IMR-90 (cell line): ENCODE measurements around the gene SBF2. TPM values are rescaled to one million over a fixed set of nuclear protein-coding genes. Genes with fewer than 3 reads are reported as not detected.

Source experiments
- ATAC-seq: fragments of 200-7000 bp; cut with Tn5 transposase; 2 replicates; pipeline ENCODE4 v1.9.1; 2020; ENCODE audit warnings: low read depth, mild to moderate bottlenecking, moderate library complexity
- BruUV-seq: library from RNA; stranded (reverse); fragments of 400-500 nt; replicated peaks from 2 replicates; lab custom pipeline; 2021; lab: Mats Ljungman, UMichigan
- CTCF ChIA-PET: fragments of 300-600 bp; formaldehyde crosslinking; extraction: SDS; loops from one replicate; lab custom pipeline; 2021; ENCODE audit warnings: antibody characterized with exemption; lab: Yijun Ruan, JAX
- POLR2A ChIA-PET: fragments of 300-600 bp; sonication (Branson Sonifier 250); formaldehyde crosslinking; loops from one replicate; lab custom pipeline; 2022; ENCODE audit warnings: antibody characterized with exemption; ENCODE audit not compliant: unreplicated experiment; lab: Charles Lee
- DNase-seq: peaks from one replicate; pipeline ENCODE4 v3.0.0; 2013
- H2AFZ ChIP-seq: replicated peaks from 2 replicates; pipeline ENCODE3; 2013; ENCODE audit warnings: low read length, mild to moderate bottlenecking; ENCODE audit not compliant: poor library complexity
- H2AK5ac ChIP-seq: 2 replicates; pipeline ENCODE4 v1.6.1; 2013; ENCODE audit warnings: low read depth, low read length, inconsistent platforms
- H2AK9ac ChIP-seq: replicated peaks from 2 replicates; pipeline ENCODE3; 2013; ENCODE audit warnings: mild to moderate bottlenecking, low read depth, low read length, moderate library complexity; ENCODE audit not compliant: poor library complexity
- H2BK120ac ChIP-seq: 2 replicates; pipeline ENCODE4 v1.6.1; 2013; ENCODE audit warnings: low read depth, low read length, inconsistent platforms
- H2BK15ac ChIP-seq: 3 replicates; pipeline ENCODE4 v1.6.1; 2013; ENCODE audit warnings: low read depth, low read length, inconsistent platforms
- H2BK20ac ChIP-seq: 2 replicates; pipeline ENCODE4 v1.6.1; 2013; ENCODE audit warnings: low read depth, mild to moderate bottlenecking, inconsistent platforms, low read length, moderate library complexity
- H2BK5ac ChIP-seq: 2 replicates; pipeline ENCODE4 v1.6.1; 2013; ENCODE audit warnings: mild to moderate bottlenecking, low read depth, low read length, inconsistent platforms; ENCODE audit not compliant: poor library complexity, severe bottlenecking
- H3K14ac ChIP-seq: replicated peaks from 2 replicates; pipeline ENCODE4 v1.6.1; 2013; ENCODE audit warnings: low read depth, low read length, inconsistent platforms
- H3K18ac ChIP-seq: 2 replicates; pipeline ENCODE4 v1.6.1; 2013; ENCODE audit warnings: low read depth, low read length, control low read depth
- H3K23ac ChIP-seq: 2 replicates; pipeline ENCODE4 v1.6.1; 2013; ENCODE audit warnings: low read depth, low read length, inconsistent platforms
- H3K27ac ChIP-seq: 2 replicates; pipeline ENCODE4 v1.5.1; 2013; ENCODE audit warnings: mild to moderate bottlenecking, control low read depth, low read length; ENCODE audit not compliant: insufficient read depth
- H3K27me3 ChIP-seq: 2 replicates; pipeline ENCODE4 v1.6.1; 2013; ENCODE audit warnings: low read length; ENCODE audit not compliant: control insufficient read depth, insufficient read depth
- H3K36me3 ChIP-seq: 2 replicates; pipeline ENCODE4 v1.6.1; 2013; ENCODE audit warnings: low read length, mixed read lengths; ENCODE audit not compliant: control insufficient read depth, insufficient read depth
- H3K4ac ChIP-seq: 2 replicates; pipeline ENCODE4 v1.6.1; 2013; ENCODE audit warnings: low read depth, low read length, inconsistent platforms
- H3K4me1 ChIP-seq: 2 replicates; pipeline ENCODE4 v1.6.1; 2013; ENCODE audit warnings: low read length, mixed read lengths; ENCODE audit not compliant: control insufficient read depth, insufficient read depth
- H3K4me2 ChIP-seq: 2 replicates; pipeline ENCODE4 v1.6.1; 2013; ENCODE audit warnings: low read depth, mild to moderate bottlenecking, control low read depth, low read length, moderate library complexity
- H3K4me3 ChIP-seq: 2 replicates; pipeline ENCODE4 v1.5.1; 2013; ENCODE audit warnings: low read depth, mild to moderate bottlenecking, control low read depth, low read length, moderate library complexity; ENCODE audit not compliant: insufficient read depth
- H3K56ac ChIP-seq: 2 replicates; pipeline ENCODE4 v1.6.1; 2013; ENCODE audit warnings: low read length, inconsistent platforms; ENCODE audit not compliant: insufficient read depth; ENCODE audit errors: extremely low read depth
- H3K79me1 ChIP-seq, 2 experiments: 2 replicates each; pipeline ENCODE4 v1.6.1; 2013; ENCODE audit warnings: low read length in 2 of 2, inconsistent platforms in 1 of 2, low read depth in 1 of 2
- H3K9ac ChIP-seq: 2 replicates; pipeline ENCODE4 v1.6.1; 2013; ENCODE audit warnings: low read depth, low read length, control low read depth
- H3K9me1 ChIP-seq: 2 replicates; pipeline ENCODE4 v1.6.1; 2013; ENCODE audit warnings: low read length, inconsistent platforms; ENCODE audit not compliant: insufficient read depth
- H3K9me3 ChIP-seq: 2 replicates; pipeline ENCODE4 v1.6.1; 2013; ENCODE audit warnings: low read length; ENCODE audit not compliant: control insufficient read depth, insufficient read depth
- H4K20me1 ChIP-seq: 2 replicates; pipeline ENCODE4 v1.6.1; 2013; ENCODE audit warnings: low read length, inconsistent platforms; ENCODE audit not compliant: insufficient read depth
- H4K5ac ChIP-seq: 2 replicates; pipeline ENCODE4 v1.6.1; 2013; ENCODE audit warnings: mild to moderate bottlenecking, low read depth, low read length, control low read depth
- H4K8ac ChIP-seq, 2 experiments: 2 replicates each; pipeline ENCODE4 v1.6.1; 2013; ENCODE audit warnings: low read depth in 2 of 2, low read length in 2 of 2, control low read depth in 1 of 2, inconsistent platforms in 1 of 2
- H4K91ac ChIP-seq: 2 replicates; pipeline ENCODE4 v1.6.1; 2013; ENCODE audit warnings: low read depth, low read length, inconsistent platforms; ENCODE audit not compliant: insufficient read depth
- MAFK ChIP-seq: IDR thresholded peaks from 2 replicates; pipeline ENCODE4 v1.6.1; 2012; ENCODE audit warnings: low read depth, low read length, improper control_type of control experiment
- RFX5 ChIP-seq: IDR thresholded peaks from 2 replicates; pipeline ENCODE4 v1.8.0; 2012; ENCODE audit warnings: low read depth, mild to moderate bottlenecking, low read length, moderate library complexity
- WGBS, 2 experiments: methylation state at CpG; one replicate each; pipeline versions ENCODE4 v1.1.5 to v1.1.7; 2013; ENCODE audit warnings: missing lambda C conversion rate in 2 of 2; ENCODE audit not compliant: insufficient read length in 1 of 2; ENCODE audit errors: extremely low coverage in 2 of 2; 5-methylcytosine and 5-hydroxymethylcytosine counted together
- dilution Hi-C: fragments of 300-500 bp; cut with HindIII; formaldehyde crosslinking; loops from one replicate; pipeline ENCODE4 v1.14.3; 2018; ENCODE audit warnings: low sequenced_read_pairs; ENCODE audit not compliant: unreplicated experiment
- in situ Hi-C: fragments of 300-500 bp; cut with MboI; formaldehyde crosslinking; loops from 3 replicates; pipeline ENCODE4 v1.14.3; 2019; ENCODE audit warnings: low sequenced_read_pairs, inconsistent platforms, mixed read lengths
- intact Hi-C: fragments of 100-400 bp; cut with micrococcal nuclease; formaldehyde crosslinking; loops from 2 replicates; pipeline ENCODE4 v1.10.0; 2022
- polyA plus RNA-seq, 3 experiments: library from polyadenylated mRNA; depleted of rRNA; stranded (reverse); fragments of >200 nt; gene quantifications; 2 replicates each; pipeline ENCODE4 v1.2.3, GENCODE V29; 2012; ENCODE audit warnings: low replicate concordance in 1 of 3
- total RNA-seq: library from RNA; depleted of rRNA; stranded (reverse); fragments of >200 nt; gene quantifications from 2 replicates; pipeline ENCODE4 v1.2.3, GENCODE V29; 2012

The SBF2 gene
- total and polyA plus RNA-seq, 2 of the 4 experiments (the other 2 are of a cell fraction): 23.8 to 51.8 TPM

DNA sequence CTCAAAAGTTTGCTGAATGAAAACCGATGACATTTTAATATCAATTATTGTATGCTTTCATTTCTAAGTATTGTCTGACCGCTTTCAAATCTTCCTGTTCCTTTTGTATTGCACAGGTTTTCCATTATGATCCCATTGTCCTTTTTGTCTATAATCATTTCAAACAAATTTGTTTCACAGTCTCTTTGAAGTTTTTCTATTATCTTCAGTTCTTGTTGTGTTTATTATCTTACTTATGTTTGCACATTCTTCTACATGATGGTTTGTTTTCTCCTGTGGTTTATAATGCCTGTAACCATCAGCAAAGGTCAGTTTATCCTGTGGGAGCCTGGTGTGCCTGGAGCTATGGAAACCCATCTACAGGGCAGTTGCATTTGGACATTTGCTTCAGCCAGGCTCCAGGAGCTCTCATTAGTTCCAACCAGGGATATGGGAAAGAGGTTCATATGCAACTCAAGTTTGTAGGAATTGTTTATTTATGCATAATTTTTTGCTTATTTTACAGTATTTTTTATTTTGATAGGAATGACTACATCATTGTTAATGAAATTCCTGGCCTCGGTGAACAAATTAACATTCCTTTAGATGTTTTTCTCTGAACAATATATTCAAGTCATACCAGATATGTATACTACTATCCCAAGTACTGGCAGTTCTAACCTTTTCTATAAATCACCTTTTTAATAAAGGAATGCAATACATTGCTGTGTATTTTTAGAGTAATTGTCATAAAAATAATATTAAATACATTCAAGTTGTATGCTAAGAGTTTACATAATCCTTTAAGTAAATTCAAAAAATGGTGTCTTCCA lies 179.2 kb downstream of the SBF2 start:
- TF ChIP-seq RFX5: no peak
- no peak for TF ChIP-seq MAFK
- Histone ChIP-seq H3K4me1 (peaks cover 6% of the 10 kb centered on the region; the same call in 1 of the 2 replicates), H3K14ac (no peak overlapping the region), H3K56ac (no peak overlapping the region), H3K36me3 (no peaks in the 10 kb centered on the region), H2AK5ac (no peak overlapping the region), H3K4me3 (no peak overlapping the region), H2AFZ (no peak overlapping the region), H3K27me3 (no peaks in the 10 kb centered on the region), H2BK20ac (no peak overlapping the region), H3K9me1 (0 out of 2 replicates have a peak, but pooled peaks cover 2% of the 10 kb centered on the region), H3K9ac (no peak overlapping the region), H4K20me1 (no peaks in the 10 kb centered on the region), H3K79me1 (peaks cover 3 to 19% of the 10 kb centered on the region in 2 experiments; a peak in 3 of 4 replicates), H4K91ac (no peak overlapping the region), H3K9me3 (peaks cover 2% of the 10 kb centered on the region; the same call in 1 of the 2 replicates), H3K4ac (no peak overlapping the region), H2BK5ac (peak overlapping the region; percentile 54), H4K5ac (no peak overlapping the region), H2BK15ac (no peak overlapping the region), H3K4me2 (0 out of 2 replicates have a peak overlapping the region, but pooled peaks have one; percentile 14), H3K18ac (no peak overlapping the region), H2AK9ac (no peak overlapping the region), H3K23ac (no peak overlapping the region), H2BK120ac (no peak overlapping the region), H3K27ac (no peak overlapping the region), H4K8ac (no peak overlapping the region)
- ATAC-seq (peak; percentile 73), DNase-seq (no peak)
- WGBS, 2 experiments: no CpG with 5 or more reads among the region's 3 CpGs
- ChIA-PET CTCF (no interaction called here), POLR2A (no interaction called here)
- dilution Hi-C loops (no loop called here), intact Hi-C loops (loop anchor here (10.0 kb wide), 1 partner anchor 190 kb away; the partner anchor contains the start of gene ADM), in situ Hi-C loops (no loop called here)
- BruUV-seq: no TSS peak
